K562 (cell line): ENCODE measurements around the gene AKAP7. TPM values are rescaled to one million over a fixed set of nuclear protein-coding genes. Genes with fewer than 3 reads are reported as not detected.

Source experiments
- ATAC-seq: fragments of 200-7000 bp; cut with Tn5 transposase; 3 replicates; pipeline ENCODE4 v1.9.1; 2020; ENCODE audit warnings: moderate library complexity
- BruUV-seq: library from RNA; stranded (reverse); fragments of 400-500 nt; replicated peaks from 2 replicates; lab custom pipeline; 2021; lab: Mats Ljungman, UMichigan
- CTCF ChIA-PET: fragments of 300-600 bp; formaldehyde crosslinking; extraction: SDS; loops from one replicate; lab custom pipeline; 2021; ENCODE audit warnings: low intra/inter-chr PET ratio; lab: Yijun Ruan, JAX
- POLR2A ChIA-PET: fragments of 300-600, 350-650 bp; sonication (Branson Sonifier 250); formaldehyde crosslinking; extraction: SDS; loops from one replicate; lab custom pipeline; 2021; ENCODE audit warnings: antibody characterized with exemption, inconsistent platforms; lab: Yijun Ruan, JAX
- DNase-seq, 4 experiments: peaks; one replicate each; pipeline versions ENCODE4 v3.0.0 to v3.0.0-alpha.2; 2011 to 2018; ENCODE audit warnings: low spot score in 3 of 4, mixed read lengths in 3 of 4; ENCODE audit errors: extremely low read depth in 1 of 4
- FAIRE-seq: peaks from 2 replicates; lab custom pipeline; 2011; peaks lifted over from hg19 to GRCh38; lab: Jason Lieb, UNC
- H2AFZ ChIP-seq: 2 replicates; pipeline ENCODE4 v1.6.0; 2011; ENCODE audit warnings: low read depth, low read length, control low read depth, inconsistent platforms
- H3K27ac ChIP-seq: fragments of 200-600 bp; 3 replicates; pipeline ENCODE4 v1.8.0; 2011; ENCODE audit warnings: low read depth, mild to moderate bottlenecking, control low read depth, inconsistent platforms, low read length, moderate library complexity, mixed read lengths; ENCODE audit errors: extremely low read depth
- H3K27me3 ChIP-seq, 2 experiments: fragments of 300-600 bp in 1 of 2; 2 replicates in 1 of 2; 3 replicates in 1 of 2; pipeline versions ENCODE4 v1.6.0 to v1.8.0; 2011; ENCODE audit warnings: inconsistent platforms in 2 of 2, low read length in 2 of 2, mild to moderate bottlenecking in 1 of 2, mixed read lengths in 1 of 2, moderate library complexity in 1 of 2; ENCODE audit not compliant: control insufficient read depth in 2 of 2, insufficient read depth in 2 of 2
- H3K36me3 ChIP-seq: fragments of 300-600 bp; 3 replicates; pipeline ENCODE4 v1.8.0; 2011; ENCODE audit warnings: mild to moderate bottlenecking, low read length, inconsistent platforms; ENCODE audit not compliant: control insufficient read depth, insufficient read depth
- H3K4me1 ChIP-seq, 2 experiments: fragments of 200-600 bp in 1 of 2; replicated peaks in 1 of 2; 2 replicates in 1 of 2; 3 replicates in 1 of 2; pipeline versions ENCODE4 v1.5.1 to v1.8.0; 2011; ENCODE audit warnings: inconsistent platforms in 2 of 2, low read length in 2 of 2, mild to moderate bottlenecking in 1 of 2, mixed read lengths in 1 of 2, moderate library complexity in 1 of 2; ENCODE audit not compliant: control insufficient read depth in 2 of 2, insufficient read depth in 2 of 2
- H3K4me2 ChIP-seq: 2 replicates; pipeline ENCODE4 v1.6.1; 2011; ENCODE audit warnings: low read length, control low read depth, inconsistent platforms, mixed read lengths; ENCODE audit not compliant: insufficient read depth
- H3K4me3 ChIP-seq: fragments of 200-600 bp; sonication (generic), shearing (Covaris generic); 2 replicates; pipeline ENCODE4 v1.5.1; 2016; ENCODE audit warnings: control low read depth, inconsistent platforms
- H3K79me2 ChIP-seq: fragments of 200-600 bp; 3 replicates; pipeline ENCODE4 v1.8.0; 2011; ENCODE audit warnings: low read length, inconsistent platforms; ENCODE audit not compliant: control insufficient read depth, insufficient read depth
- H3K9ac ChIP-seq, 2 experiments: 2 replicates each; pipeline versions ENCODE4 v1.6.0 to v1.6.1; 2011; ENCODE audit warnings: low read depth in 2 of 2, low read length in 2 of 2, control low read depth in 1 of 2, inconsistent platforms in 1 of 2, mild to moderate bottlenecking in 1 of 2, mixed read lengths in 1 of 2; ENCODE audit not compliant: insufficient read depth in 1 of 2
- H3K9me1 ChIP-seq: one replicate; pipeline ENCODE4 v1.6.0; 2011; ENCODE audit warnings: inconsistent platforms, mild to moderate bottlenecking, low read length, moderate library complexity; ENCODE audit not compliant: control insufficient read depth, insufficient read depth
- H3K9me3 ChIP-seq: replicated peaks from 2 replicates; pipeline ENCODE4 v1.5.1; 2011; ENCODE audit warnings: low read depth, low read length, inconsistent platforms; ENCODE audit not compliant: control insufficient read depth, insufficient read depth
- H4K20me1 ChIP-seq: replicated peaks from 2 replicates; pipeline ENCODE4 v1.6.1; 2011; ENCODE audit warnings: low read length, inconsistent platforms, mixed read lengths; ENCODE audit not compliant: control insufficient read depth, insufficient read depth
- CGGBP1 ChIP-seq: fragments of 250-450 bp; sonication (Bioruptor Pico); IDR thresholded peaks from 2 replicates; pipeline ENCODE4 v1.9.0; 2021; ENCODE audit warnings: mild to moderate bottlenecking
- HMGN3 ChIP-seq: IDR thresholded peaks from 2 replicates; pipeline ENCODE4 v1.6.1; 2011; ENCODE audit warnings: borderline replicate concordance, low read depth, mild to moderate bottlenecking, mixed read lengths, low read length; ENCODE audit not compliant: insufficient read length; ENCODE audit errors: extremely low read depth
- JUND ChIP-seq, 2 experiments: IDR thresholded peaks; 2 replicates in 1 of 2; 3 replicates in 1 of 2; pipeline ENCODE4 v1.6.1; 2011; ENCODE audit warnings: borderline replicate concordance in 2 of 2, low read depth in 2 of 2, low read length in 2 of 2, improper control_type of control experiment in 1 of 2, missing biosample characterization in 1 of 2, missing genetic modification characterization in 1 of 2, missing genetic modification reagents in 1 of 2
- NFXL1 ChIP-seq: fragments of 450-650 bp; formaldehyde crosslinking; IDR thresholded peaks from 2 replicates; pipeline ENCODE4 v1.4.0; 2021; ENCODE audit warnings: mild to moderate bottlenecking
- NR2C1 ChIP-seq, 2 experiments: fragments of 450-650 bp; IDR thresholded peaks; 2 replicates each; pipeline ENCODE4 v1.6.1; 2017; ENCODE audit warnings: mild to moderate bottlenecking in 2 of 2, antibody characterized with exemption in 1 of 2, inconsistent platforms in 1 of 2, missing compliant biosample characterization in 1 of 2, missing genetic modification characterization in 1 of 2
- POLR2H ChIP-seq: IDR thresholded peaks from 2 replicates; pipeline ENCODE4 v1.6.1; 2016; ENCODE audit warnings: missing genetic modification characterization, low read depth, mild to moderate bottlenecking, control low read depth, missing compliant biosample characterization, moderate library complexity
- RBBP5 ChIP-seq: fragments of 200-600 bp; sonication (generic); IDR thresholded peaks from 2 replicates; pipeline ENCODE4 v1.6.1; 2012; ENCODE audit warnings: borderline replicate concordance, mild to moderate bottlenecking, low read length, control low read depth, inconsistent platforms; ENCODE audit not compliant: insufficient read depth, poor library complexity, severe bottlenecking
- SP2 ChIP-seq: IDR thresholded peaks from 2 replicates; pipeline ENCODE4 v1.6.1; 2011; ENCODE audit warnings: mild to moderate bottlenecking, low read depth, low read length, moderate library complexity; ENCODE audit not compliant: poor library complexity, severe bottlenecking; ENCODE audit errors: extremely low read depth
- TAF1 ChIP-seq: IDR thresholded peaks from 2 replicates; pipeline ENCODE4 v1.6.1; 2011; ENCODE audit warnings: mild to moderate bottlenecking, low read length, moderate library complexity; ENCODE audit not compliant: insufficient read depth, control insufficient read depth, severe bottlenecking; ENCODE audit errors: extremely low read depth
- ZNF143 ChIP-seq: sonication (generic); formaldehyde crosslinking; IDR thresholded peaks from 2 replicates; pipeline ENCODE4 v1.9.0; 2022; ENCODE audit warnings: mild to moderate bottlenecking, missing genetic modification reagents
- ZNF3 ChIP-seq: fragments of 250-450 bp; sonication (Bioruptor Pico); IDR thresholded peaks from 2 replicates; pipeline ENCODE4 v1.5.0; 2021; ENCODE audit warnings: mild to moderate bottlenecking, moderate library complexity
- ZNF398 ChIP-seq: fragments of 250-450 bp; sonication (Bioruptor Pico); IDR thresholded peaks from 2 replicates; pipeline ENCODE4 v1.8.0; 2021; ENCODE audit warnings: moderate library complexity, mild to moderate bottlenecking, inconsistent platforms
- ZNF583 ChIP-seq: fragments of 250-450 bp; sonication (Bioruptor Pico); IDR thresholded peaks from 2 replicates; pipeline ENCODE4 v1.4.0; 2020
- ZNF699 ChIP-seq: fragments of 250-450 bp; sonication (Bioruptor Pico); IDR thresholded peaks from 2 replicates; pipeline ENCODE4 v1.8.0; 2021; ENCODE audit warnings: mild to moderate bottlenecking, moderate library complexity; ENCODE audit not compliant: insufficient replicate concordance
- WGBS: fragments of 100-300 bp; shearing (Covaris generic); methylation state at CpG from one replicate; pipeline ENCODE4 v1.1.6; 2016; ENCODE audit warnings: low coverage, mixed read lengths; ENCODE audit not compliant: insufficient coverage; ENCODE audit errors: missing lambda C conversion rate; 5-methylcytosine and 5-hydroxymethylcytosine counted together
- in situ Hi-C: fragments of 300-500 bp; cut with MboI; formaldehyde crosslinking; loops from 4 replicates; pipeline ENCODE4 v1.15.0; 2018; ENCODE audit warnings: inconsistent platforms, mixed read lengths
- intact Hi-C: fragments of 100-400 bp; cut with micrococcal nuclease; formaldehyde crosslinking; loops from 2 replicates; pipeline ENCODE4 v1.14.2; 2022
- polyA plus RNA-seq, 8 experiments: library from polyadenylated mRNA; depleted of rRNA in 4 of 8; stranded (reverse) in 5 of 8; unstranded in 3 of 8; fragments of >200 nt; fragmentation: Nextera tagmentation in 2 of 8; fragmentation: Illumina TruSeq in 1 of 8; extraction: Ambion mirVana in 2 of 8; extraction: Trizol in 1 of 8; gene quantifications; 2 replicates each; pipeline versions ENCODE4 v1.2.1 to v1.2.3, GENCODE V29; 2011 to 2014; ENCODE audit warnings: inconsistent platforms in 1 of 8, missing spikeins in 1 of 8
- total RNA-seq, 7 experiments: library from RNA; depleted of rRNA in 6 of 7; stranded (reverse); fragments of >200 nt in 6 of 7; fragmentation: Illumina TruSeq in 2 of 7; extraction: Trizol in 2 of 7; gene quantifications; 2 replicates each; pipeline versions ENCODE4 v1.2.1 to v1.2.3, GENCODE V29; 2011 to 2021; ENCODE audit warnings: low replicate concordance in 1 of 7
- TF ChIP-seq, protein P1 (sequence below): fragments of 450-650 bp; formaldehyde crosslinking; IDR thresholded peaks from 2 replicates; pipeline ENCODE4 v1.4.0; 2022; ENCODE audit warnings: missing genetic modification characterization

The AKAP7 gene
- total and polyA plus RNA-seq, 9 of the 15 experiments (the other 6 are each of a cell fraction or from before 2014, with no cell fraction given): 0.82 to 2.6 (median 1.6) TPM

GRCh38 chr6:131136021-131136786 is 937 bp downstream of the AKAP7 start (continued):
- TF ChIP-seq ZNF143 (CRISPR knock-in tag) (no peak), NFXL1 (CRISPR knock-in tag) (no peak), JUND (IDR thresholded peaks at IDR 0.05; ENCODE audit: borderline replicate concordance, low read depth, low read length) (no peak), JUND (tag; IDR thresholded peaks at IDR 0.05; ENCODE audit: borderline replicate concordance, low read depth, low read length) (no peak), NR2C1 (IDR thresholded peaks at IDR 0.05) (no peak), NR2C1 (tag; IDR thresholded peaks at IDR 0.05) (0 out of 2 replicates have a peak, but pooled peaks have one; percentile 15), HMGN3 (no peak)

DNA sequence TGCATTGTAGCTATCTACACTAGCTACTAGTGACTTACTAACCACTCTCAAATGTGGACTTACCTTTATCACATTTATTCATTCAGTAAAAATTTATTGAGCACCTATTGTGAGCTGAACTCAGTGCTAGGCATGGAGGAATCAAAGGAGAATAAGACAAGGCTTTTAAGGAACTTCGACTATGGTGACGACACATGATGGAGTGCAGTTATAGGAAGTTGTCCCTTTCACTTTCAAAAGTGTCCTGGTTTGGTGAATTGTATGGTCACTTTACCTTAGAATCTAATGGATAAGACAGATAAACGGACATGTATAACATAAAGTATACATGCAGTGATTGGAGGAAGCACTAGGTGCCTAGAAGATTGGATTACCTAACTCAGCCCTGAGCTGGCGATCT is 4.3 kb downstream of the AKAP7 start:
- intact Hi-C loops (no loop called here), in situ Hi-C loops (no loop called here)
- Histone ChIP-seq H2AFZ (no peak overlapping the region), H3K9ac (no peak overlapping the region), H3K4me1 (peaks cover 0 to 10% of the 10 kb centered on the region in 2 experiments; a peak in 2 of 5 replicates), H3K27me3 (peaks cover 9 to 19% of the 10 kb centered on the region in 2 experiments; a peak in 3 of 5 replicates), H4K20me1 (no peaks in the 10 kb centered on the region), H3K9me1 (no peaks in the 10 kb centered on the region), H3K4me2 (no peak overlapping the region), H3K4me3 (no peak overlapping the region), H3K9me3 (no peaks in the 10 kb centered on the region), H3K79me2 (no peaks in the 10 kb centered on the region), H3K27ac (no peak overlapping the region), H3K36me3 (no peaks in the 10 kb centered on the region)
- no peak for ATAC-seq
- ChIA-PET POLR2A (interaction anchor here (1.2 kb wide), 1 partner anchor 8 kb away, joined by 4 read pairs; no protein-coding TSS in a partner anchor), CTCF (no interaction called here)
- WGBS: 0% methylated on average over 4 of the region's 4 CpGs
- no peak for DNase-seq
- FAIRE-seq: peak; percentile 56
- BruUV-seq: no TSS peak
- TF ChIP-seq POLR2H (tag) (no peak), ZNF398 (CRISPR knock-in tag) (no peak), SP2 (no peak), CGGBP1 (no peak), TAF1 (no peak), ZNF583 (no peak), ZNF699 (CRISPR knock-in tag) (no peak), RBBP5 (no peak), ZNF3 (CRISPR knock-in tag) (no peak)
- TF ChIP-seq, protein P1, sequence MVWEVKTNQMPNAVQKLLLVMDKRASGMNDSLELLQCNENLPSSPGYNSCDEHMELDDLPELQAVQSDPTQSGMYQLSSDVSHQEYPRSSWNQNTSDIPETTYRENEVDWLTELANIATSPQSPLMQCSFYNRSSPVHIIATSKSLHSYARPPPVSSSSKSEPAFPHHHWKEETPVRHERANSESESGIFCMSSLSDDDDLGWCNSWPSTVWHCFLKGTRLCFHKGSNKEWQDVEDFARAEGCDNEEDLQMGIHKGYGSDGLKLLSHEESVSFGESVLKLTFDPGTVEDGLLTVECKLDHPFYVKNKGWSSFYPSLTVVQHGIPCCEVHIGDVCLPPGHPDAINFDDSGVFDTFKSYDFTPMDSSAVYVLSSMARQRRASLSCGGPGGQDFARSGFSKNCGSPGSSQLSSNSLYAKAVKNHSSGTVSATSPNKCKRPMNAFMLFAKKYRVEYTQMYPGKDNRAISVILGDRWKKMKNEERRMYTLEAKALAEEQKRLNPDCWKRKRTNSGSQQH (CRISPR knock-in tag): no peak
